Activated CD8-positive, alpha-beta memory T cell treated with anti-CD3 and anti-CD28 coated beads, Interleukin-2, amount 50 U/mL, for 24 hours (primary cell): ENCODE measurements around the gene PLA2G4B.

ENCODE experiments used
- DNase-seq: peaks from one replicate; pipeline ENCODE4 v3.0.0-alpha.2; 2020; ENCODE audit errors: extremely low read depth

PLA2G4B gene

GRCh38 chr15:41871175-41871905 is 32.7 kb downstream of the PLA2G4B start:
- no peak for DNase-seq

GRCh38 chr15:41872166-41872747 is 33.6 kb downstream of the PLA2G4B start:
- DNase-seq = no peak

- no peak for DNase-seq
Observed at GRCh38 chr15:41873711-41874110, 35.1 kb downstream of the PLA2G4B start.

GRCh38 chr15:41874736-41875135 is 36.1 kb downstream of the PLA2G4B start:
- DNase-seq = no peak

GRCh38 chr15:41876007-41876406 is 37.4 kb downstream of the PLA2G4B start:
- DNase-seq = no peak

GRCh38 chr15:41876689-41877088 is 38.0 kb downstream of the PLA2G4B start:
- no peak for DNase-seq

GRCh38 chr15:41877631-41878354 is 39.1 kb downstream of the PLA2G4B start:
- no peak for DNase-seq

- no peak for DNase-seq
Observed at GRCh38 chr15:41878355-41878699, 39.7 kb downstream of the PLA2G4B start.

- DNase-seq = no peak
Observed at GRCh38 chr15:41879321-41879845, 40.7 kb downstream of the PLA2G4B start.

GRCh38 chr15:41880156-41880877 is 41.7 kb downstream of the PLA2G4B start:
- no peak for DNase-seq

GRCh38 chr15:41881086-41881485 is 42.4 kb downstream of the PLA2G4B start:
- DNase-seq = no peak

GRCh38 chr15:41881550-41881919 is 42.9 kb downstream of the PLA2G4B start:
- no peak for DNase-seq

- DNase-seq = no peak
Observed at GRCh38 chr15:41881920-41882688, 43.5 kb downstream of the PLA2G4B start.

GRCh38 chr15:41882689-41883483 is 44.2 kb downstream of the PLA2G4B start:
- no peak for DNase-seq

GRCh38 chr15:41883484-41883825 is 44.8 kb downstream of the PLA2G4B start:
- no peak for DNase-seq

- no peak for DNase-seq
Observed at GRCh38 chr15:41884458-41884857, 45.8 kb downstream of the PLA2G4B start.

- DNase-seq = no peak
Observed at GRCh38 chr15:41885321-41885720, 46.7 kb downstream of the PLA2G4B start.

GRCh38 chr15:41885841-41886240 is 47.2 kb downstream of the PLA2G4B start:
- DNase-seq = no peak

- no peak for DNase-seq
Observed at GRCh38 chr15:41886741-41887140, 48.1 kb downstream of the PLA2G4B start.

GRCh38 chr15:41887161-41887560 is 48.5 kb downstream of the PLA2G4B start:
- DNase-seq = no peak

- DNase-seq = no peak
Observed at GRCh38 chr15:41887893-41888292, 49.2 kb downstream of the PLA2G4B start.
